NCI-H1694 (cell line): ENCODE measurements around the gene MB21D2.
"Not testable (repeated sequence)": the region's sequence is repeated elsewhere in the genome, so short reads cannot be mapped to it uniquely, and the experiment has no call there.

Experiments
- DNase-seq: peaks from one replicate; lab custom pipeline; 2025; lab: John Stamatoyannopoulos, UW

The MB21D2 gene

DNA sequence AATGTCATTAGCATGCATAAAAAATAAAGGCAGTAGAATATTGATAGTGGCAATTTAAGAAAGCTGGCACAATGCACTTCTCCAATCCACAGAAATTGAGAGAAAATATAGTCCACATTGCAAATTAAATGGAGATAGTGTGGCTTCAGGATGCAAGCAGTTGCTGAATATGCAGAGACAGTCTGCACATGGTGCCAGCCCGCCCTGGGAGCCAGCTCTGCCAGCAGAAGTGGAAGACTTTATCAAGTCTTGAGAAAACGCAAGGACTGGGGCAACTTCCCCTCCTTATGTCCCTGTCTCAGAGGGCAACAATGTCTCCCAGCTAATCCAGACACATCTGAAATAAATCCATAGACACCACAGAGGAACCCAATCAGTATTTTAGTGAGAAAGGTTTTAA lies 57.2 kb downstream of the MB21D2 start:
- DNase-seq = no peak

DNA sequence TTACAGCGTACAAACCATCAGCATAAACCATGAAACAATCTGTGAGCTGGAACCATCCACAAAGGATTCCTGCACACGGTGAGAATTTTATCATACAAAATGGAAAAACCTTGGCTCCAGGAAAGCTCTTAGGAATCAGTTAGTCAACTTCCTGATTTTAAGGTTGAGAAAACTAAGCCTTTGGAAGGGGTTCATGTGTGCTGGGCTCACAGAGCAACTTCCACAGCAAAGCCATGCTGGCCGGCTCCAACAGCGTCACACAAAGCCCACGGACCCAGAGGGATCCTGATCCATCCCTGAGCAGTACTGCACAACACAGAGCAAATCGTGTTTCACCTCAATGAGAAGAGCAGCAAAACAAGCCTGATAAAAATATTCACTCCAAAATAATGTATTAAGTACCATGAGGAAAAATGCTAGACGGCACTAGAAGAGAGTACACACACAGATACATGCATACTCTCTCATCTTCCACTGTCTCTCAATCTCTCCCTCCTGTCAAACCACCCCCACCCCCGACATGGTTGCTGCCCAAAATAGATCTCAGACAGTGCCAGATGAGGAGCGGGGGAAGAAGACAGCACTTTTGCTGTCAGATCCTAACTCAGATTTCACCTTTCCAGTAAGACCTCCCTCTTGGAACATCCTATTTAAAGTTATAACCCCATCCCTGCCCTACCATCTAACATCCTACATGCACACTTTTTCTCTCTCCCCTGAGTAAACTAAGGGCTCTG lies 58.6 kb downstream of the MB21D2 start:
- no peak for DNase-seq

DNA sequence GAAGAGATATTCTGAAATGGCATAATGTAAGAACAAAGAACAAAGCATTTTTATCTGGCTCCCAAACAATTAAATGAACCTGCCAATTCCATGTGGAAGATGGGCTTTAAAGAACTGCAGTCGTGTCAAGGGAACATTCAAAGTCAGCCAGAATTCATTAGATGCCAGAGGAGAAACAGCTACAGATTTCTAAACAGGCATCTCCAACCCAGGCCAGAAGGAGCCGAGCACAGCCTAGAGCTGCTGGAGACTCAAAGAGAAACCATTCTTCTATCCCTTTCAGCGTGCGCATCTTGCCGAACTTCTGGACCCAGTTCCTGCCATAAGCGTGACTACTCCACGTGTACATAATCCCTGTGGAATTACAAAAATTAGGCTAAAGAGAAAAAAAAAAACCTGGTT lies 60.4 kb downstream of the MB21D2 start:
- no peak for DNase-seq

DNA sequence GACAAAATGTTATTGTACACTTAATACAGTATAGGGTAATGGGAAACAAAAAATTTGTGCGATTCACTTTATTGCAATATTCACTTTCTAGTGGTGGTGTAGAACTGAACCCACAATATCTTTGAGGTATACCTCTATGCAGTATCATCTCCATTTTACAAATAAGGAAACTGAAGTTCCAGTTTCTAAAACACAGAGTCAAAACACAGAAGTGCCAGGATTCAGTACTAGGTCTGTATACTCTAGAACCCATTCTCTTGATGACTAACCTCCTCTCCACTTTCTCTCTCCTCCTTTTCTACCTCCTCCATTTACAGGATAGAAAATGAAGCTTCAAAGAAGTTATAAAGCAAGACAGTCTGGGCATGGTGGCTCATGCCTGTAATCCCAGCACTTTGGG lies 62.2 kb downstream of the MB21D2 start:
- no peak for DNase-seq

GRCh38 chr3:192851821-192852372 lies 65.8 kb downstream of the MB21D2 start:
- DNase-seq = no peak

DNA sequence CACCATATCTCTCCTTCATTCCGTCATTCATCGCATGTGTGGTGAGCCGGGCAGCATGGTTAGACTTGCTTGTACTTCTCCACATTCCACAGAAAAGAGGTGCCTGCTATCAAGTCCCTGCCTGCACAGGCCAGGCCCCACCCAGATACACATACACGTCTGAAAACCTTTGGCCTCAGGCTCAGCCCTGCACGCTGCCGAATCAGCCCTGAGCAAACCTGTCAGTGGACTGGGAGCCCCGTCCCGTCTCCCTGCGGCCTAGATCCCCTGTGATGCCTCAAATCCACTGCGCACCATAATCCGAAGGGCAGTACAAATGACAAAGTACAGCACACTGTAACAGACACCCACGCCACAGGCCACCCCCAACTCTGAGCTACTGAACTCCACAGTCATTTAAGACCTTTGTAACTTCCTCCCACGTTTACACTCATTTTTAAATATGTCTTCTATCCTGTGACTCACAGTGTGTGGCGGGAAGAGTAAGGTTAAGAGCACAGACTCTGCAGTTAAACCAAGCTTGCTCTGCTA lies 67.1 kb downstream of the MB21D2 start:
- DNase-seq = no peak

- DNase-seq = not testable (repeated sequence)
Observed at GRCh38 chr3:192849821-192850220, 67.8 kb downstream of the MB21D2 start.

DNA sequence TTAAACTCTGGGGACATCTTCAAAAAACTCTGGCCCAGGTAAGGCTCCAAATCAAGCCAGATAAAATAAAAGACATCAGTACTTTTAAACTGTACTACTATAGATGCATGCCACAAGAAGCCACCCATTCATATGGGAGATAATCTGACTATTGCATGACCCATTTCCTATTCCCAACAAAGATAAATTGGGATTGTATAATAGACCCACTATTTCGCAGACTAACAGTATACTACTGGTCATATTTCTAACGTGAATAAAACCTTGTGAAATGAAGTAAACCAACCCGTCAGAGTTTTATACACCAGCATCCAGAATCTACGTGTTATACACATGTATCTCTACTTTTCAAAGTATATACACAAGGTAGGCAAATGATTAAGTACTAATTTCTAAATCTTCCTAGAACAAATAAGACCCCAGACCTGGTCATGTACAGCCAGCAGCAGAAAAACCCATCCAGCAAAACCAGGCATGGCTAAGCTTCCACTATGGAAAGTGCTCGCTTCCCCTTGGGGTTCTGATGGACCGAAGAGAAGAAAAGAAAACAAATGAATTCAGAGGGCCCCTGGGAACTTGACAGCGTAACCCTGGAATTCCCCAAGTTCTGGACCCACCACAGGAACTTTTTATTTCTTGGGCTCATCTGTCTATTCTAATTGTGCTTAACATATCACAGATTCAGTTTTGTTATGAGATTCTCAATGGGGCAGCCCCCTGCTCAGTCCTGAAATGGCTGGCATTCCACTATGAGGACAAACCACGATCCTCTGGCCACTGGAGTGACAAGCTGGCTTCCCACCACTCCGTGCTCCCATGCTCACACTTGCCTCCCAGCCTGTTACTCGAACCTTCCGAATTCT lies 69.1 kb downstream of the MB21D2 start:
- no peak for DNase-seq

DNA sequence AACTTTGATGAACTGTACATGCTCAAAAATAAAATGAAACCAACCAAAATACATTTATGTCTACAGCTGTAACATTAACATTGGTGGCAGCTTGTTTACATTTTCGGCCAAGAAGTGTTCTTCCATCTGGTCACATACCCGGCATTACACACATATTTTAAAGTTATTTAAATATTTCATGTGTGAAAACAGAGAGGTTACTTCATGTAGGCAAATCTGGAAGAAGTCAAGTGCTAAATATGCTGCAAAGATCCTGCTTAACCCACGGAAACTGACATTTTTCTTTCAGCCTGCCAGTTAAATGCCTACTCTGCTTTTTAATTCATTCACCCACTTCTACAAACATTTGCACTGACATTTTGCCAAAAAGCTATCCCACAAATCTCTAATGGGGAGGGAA lies 69.7 kb downstream of the MB21D2 start:
- no peak for DNase-seq

DNA sequence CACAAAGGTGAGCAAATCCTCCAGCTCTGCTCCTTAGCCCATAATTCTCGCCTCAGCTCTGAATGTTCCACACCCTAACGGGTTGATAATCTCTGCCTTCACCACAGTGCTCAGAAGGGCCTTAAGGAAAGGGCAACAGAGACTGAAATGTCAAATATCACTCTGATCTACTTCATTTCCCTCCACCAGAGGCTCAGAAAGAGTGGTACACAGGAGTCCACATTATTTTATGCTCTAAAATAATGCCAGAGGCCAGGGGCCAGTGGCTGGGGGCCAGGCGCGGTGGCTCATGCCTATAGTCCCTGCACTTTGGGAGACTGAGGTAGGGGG lies 72.2 kb downstream of the MB21D2 start:
- DNase-seq = no peak

GRCh38 chr3:192844836-192845525 lies 72.7 kb downstream of the MB21D2 start:
- no peak for DNase-seq

GRCh38 chr3:192844486-192844765 lies 73.2 kb downstream of the MB21D2 start:
- DNase-seq = no peak

DNA sequence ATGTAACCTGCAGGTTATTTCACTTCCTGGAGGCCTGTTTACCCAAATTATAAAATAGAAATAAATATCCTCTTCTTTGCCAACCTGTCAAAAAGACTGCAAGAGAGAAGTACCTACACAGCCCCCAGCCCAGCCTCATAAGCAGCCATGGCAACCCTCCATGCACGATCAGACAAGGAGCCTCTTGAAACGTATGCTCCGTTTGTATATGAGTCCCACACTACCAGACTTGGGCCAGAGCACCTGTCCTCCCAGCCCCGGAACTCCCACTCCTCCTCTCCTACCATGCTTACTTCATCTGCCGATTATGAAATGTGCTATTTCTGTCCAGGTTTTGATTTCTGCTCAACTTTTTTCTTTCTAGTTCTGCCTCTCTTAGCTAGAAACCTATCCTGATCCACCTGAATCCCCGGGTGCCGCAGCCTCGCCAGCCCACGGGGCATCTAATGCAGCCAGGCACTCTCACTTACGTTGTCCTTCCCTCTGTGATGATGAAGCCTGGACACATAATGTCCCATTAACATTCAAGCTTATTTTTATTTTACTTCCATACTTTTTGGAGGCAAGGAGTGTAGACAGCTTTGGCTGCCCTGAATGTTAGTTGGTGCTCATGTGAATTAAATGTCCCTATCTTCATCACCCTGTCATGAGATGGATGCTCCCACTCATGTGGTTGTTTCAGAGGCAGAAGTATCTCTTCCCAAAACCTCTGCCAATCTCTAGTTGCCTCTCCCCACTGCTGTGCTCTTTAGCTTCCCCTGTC lies 73.8 kb downstream of the MB21D2 start:
- DNase-seq = no peak

DNA sequence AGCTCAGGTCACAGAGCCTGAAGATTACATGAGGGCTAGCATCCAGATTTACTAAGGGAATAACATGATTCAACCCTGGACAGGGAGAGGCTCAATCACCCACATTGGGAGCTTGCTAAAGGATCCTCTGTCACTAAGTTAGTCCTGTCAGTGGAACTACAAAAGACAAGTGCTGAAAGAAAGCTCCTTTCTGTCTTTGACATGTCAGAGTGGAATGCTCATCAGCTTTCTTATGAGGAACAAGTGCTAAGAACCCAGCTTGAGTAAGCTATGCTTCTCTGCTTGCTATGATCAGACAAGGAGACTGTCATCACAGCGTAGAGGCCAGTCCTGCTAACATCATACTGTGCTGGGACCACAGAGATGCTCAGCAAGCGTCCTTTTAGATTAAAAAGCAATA lies 74.5 kb downstream of the MB21D2 start:
- no peak for DNase-seq

GRCh38 chr3:192842711-192843110 lies 74.9 kb downstream of the MB21D2 start:
- no peak for DNase-seq

DNA sequence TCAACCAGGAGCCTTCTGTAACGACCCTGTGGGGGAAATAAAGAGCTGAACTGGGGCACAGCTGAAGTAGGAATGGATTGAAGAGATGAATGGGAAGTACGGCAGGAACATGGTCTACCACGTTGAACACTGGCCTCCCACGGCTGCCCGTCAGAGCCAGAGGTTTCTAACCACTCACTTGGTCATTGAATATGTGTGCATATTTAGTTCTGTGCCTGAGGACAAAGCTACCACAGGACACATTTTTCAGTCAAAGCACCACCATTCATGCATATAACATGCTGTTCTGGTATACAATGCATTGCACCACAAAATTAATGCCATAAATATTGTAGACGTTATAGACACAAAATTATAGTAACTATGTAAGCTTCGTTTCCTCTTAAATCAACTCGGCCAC lies 75.5 kb downstream of the MB21D2 start:
- no peak for DNase-seq

GRCh38 chr3:192841428-192841827 lies 76.2 kb downstream of the MB21D2 start:
- DNase-seq = no peak

DNA sequence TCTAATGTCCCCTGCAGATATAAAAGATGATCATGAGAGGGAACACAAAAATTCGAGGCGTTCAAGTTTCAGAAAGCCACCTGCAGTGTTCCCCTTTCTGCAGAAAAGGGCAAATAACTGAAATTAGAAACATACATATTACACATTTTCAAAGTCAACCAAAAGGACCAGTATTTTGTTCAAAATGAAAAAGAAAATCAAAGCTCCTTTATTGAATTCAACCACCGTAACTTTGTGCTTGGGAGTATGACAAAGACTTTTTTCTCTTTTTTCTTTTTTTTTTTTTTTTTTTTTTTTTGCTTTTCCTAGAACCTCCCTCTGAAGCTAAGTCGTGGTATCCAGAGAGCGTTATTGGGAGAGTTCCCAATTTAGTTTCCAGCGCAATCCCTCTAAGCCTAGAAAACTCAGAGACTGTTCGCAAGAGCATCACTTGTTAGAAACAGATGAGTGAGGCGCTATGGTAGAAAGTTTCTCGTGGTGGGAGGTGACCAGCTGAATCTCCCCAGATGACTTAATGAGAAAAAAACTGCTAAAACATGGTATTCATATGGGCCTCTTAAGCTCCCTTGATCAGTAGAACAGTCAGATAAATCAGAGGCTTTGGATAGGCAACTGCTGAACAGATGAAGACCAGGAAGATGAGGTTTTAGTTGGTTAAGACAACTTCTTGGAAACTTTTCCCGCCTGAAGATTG lies 77.4 kb downstream of the MB21D2 start:
- no peak for DNase-seq

GRCh38 chr3:192835818-192836815 lies 81.5 kb downstream of the MB21D2 start:
- DNase-seq = no peak

DNA sequence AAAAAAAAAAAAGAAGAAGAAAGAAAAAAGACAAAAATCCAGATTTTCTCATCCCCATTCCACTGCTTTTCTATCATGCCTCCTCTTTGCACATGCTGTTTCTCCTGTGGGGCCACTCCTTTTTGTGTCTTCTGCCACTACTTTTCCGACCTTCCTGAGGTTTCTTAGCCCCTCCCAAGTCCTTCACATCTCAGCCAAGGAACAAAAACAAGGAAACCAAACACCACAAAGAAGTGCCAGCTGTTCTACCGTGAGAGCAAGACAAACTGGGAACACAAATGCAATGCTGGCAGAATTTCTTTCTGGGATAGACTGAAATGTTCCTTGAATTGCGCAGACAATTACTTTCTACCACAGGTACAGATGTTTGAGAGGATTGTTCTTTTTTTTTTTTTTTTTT lies 83.2 kb downstream of the MB21D2 start:
- DNase-seq = no peak
